SK-N-MC (cell line): ENCODE data around the gene B4GALT7.
"Not testable (repeated sequence)": the region's sequence is repeated elsewhere in the genome, so short reads cannot be mapped to it uniquely, and the experiment has no call there.

ENCODE experiments used
- EZH2 ChIP-seq: fragments of 200-600 bp; sonication (generic); IDR thresholded peaks from one replicate; pipeline ENCODE4 v1.6.1; 2017; ENCODE audit warnings: antibody characterized with exemption
- POLR2AphosphoS5 ChIP-seq: IDR thresholded peaks from 2 replicates; pipeline ENCODE4 v1.6.1; 2012; ENCODE audit warnings: mild to moderate bottlenecking, low read depth, low read length, borderline replicate concordance

GRCh38 chr5:177645462-177645861 is 45.5 kb downstream of the B4GALT7 start:
- TF ChIP-seq POLR2AphosphoS5, EZH2: not testable (repeated sequence)
